AG04450 (cell line): Measurements from ENCODE around the gene CACNA1D. TPM values are rescaled to one million over a fixed set of nuclear protein-coding genes. Genes with fewer than 3 reads are reported as not detected.

ENCODE experiments used
- CTCF ChIA-PET: fragments of 300-600, 350-600 bp; formaldehyde crosslinking; extraction: SDS; loops from one replicate; lab custom pipeline; 2022; ENCODE audit warnings: antibody characterized with exemption, inconsistent platforms; lab: Charles Lee
- POLR2A ChIA-PET: fragments of 350-600 bp; formaldehyde crosslinking; extraction: SDS; loops from one replicate; lab custom pipeline; 2021; ENCODE audit warnings: antibody characterized with exemption, inconsistent platforms; lab: Yijun Ruan, JAX
- DNase-seq: peaks from one replicate; pipeline ENCODE4 v3.0.0-alpha.2; 2011; ENCODE audit warnings: low read depth, low spot score
- H3K27ac ChIP-seq: one replicate; pipeline ENCODE4 v1.5.1; 2012; ENCODE audit warnings: low read depth, low read length, control low read depth
- H3K27me3 ChIP-seq: one replicate; pipeline ENCODE4 v1.6.0; 2012; ENCODE audit warnings: low read length; ENCODE audit not compliant: control insufficient read depth, insufficient read depth
- H3K4me3 ChIP-seq: 2 replicates; pipeline ENCODE4 v1.5.1; 2011; ENCODE audit warnings: mild to moderate bottlenecking, low read depth, low read length, control low read depth
- H3K9me3 ChIP-seq: 2 replicates; pipeline ENCODE4 v1.5.1; 2012; ENCODE audit warnings: low read length; ENCODE audit not compliant: control insufficient read depth, insufficient read depth
- CTCF ChIP-seq: IDR thresholded peaks from 2 replicates; pipeline ENCODE4 v1.5.1; 2011; ENCODE audit warnings: low read depth, low read length, control low read depth, inconsistent platforms
- polyA plus RNA-seq: library from polyadenylated mRNA; depleted of rRNA; stranded (reverse); fragments of >200 nt; gene quantifications from 2 replicates; pipeline ENCODE4 v1.2.3, GENCODE V29; 2011

CACNA1D gene
- polyA plus RNA-seq, 1 experiment = 0.07 TPM

GRCh38 chr3:53594276-53594675, 99.9 kb downstream of the CACNA1D start:
- no peak for DNase-seq
- H3K4me3 ChIP-seq = no peak overlapping the region
- POLR2A ChIA-PET = no interaction called here

GRCh38 chr3:53595660-53596059, 101.2 kb downstream of the CACNA1D start:
- H3K9me3 ChIP-seq = no peaks in the 10 kb centered on the region
- no peak overlapping the region for H3K27ac ChIP-seq
- POLR2A ChIA-PET = no interaction called here
- H3K4me3 ChIP-seq = no peak overlapping the region
- no peaks in the 10 kb centered on the region for H3K27me3 ChIP-seq
- no peak for TF ChIP-seq CTCF
- DNase-seq = no peak
- CTCF ChIA-PET = no interaction called here

More at GRCh38 chr3:53594276-53594675, 99.9 kb downstream of the CACNA1D start:
- Histone ChIP-seq H3K9me3 (no peaks in the 10 kb centered on the region), H3K27ac (no peak overlapping the region), H3K27me3 (no peaks in the 10 kb centered on the region)
- CTCF ChIA-PET = no interaction called here
- TF ChIP-seq CTCF = no peak

- H3K9me3 ChIP-seq = no peaks in the 10 kb centered on the region
- no peaks in the 10 kb centered on the region for H3K27me3 ChIP-seq
- ChIA-PET POLR2A (no interaction called here), CTCF (no interaction called here)
- no peak for DNase-seq
- no peak overlapping the region for H3K4me3 ChIP-seq
- no peak for TF ChIP-seq CTCF
- no peak overlapping the region for H3K27ac ChIP-seq
Observed at GRCh38 chr3:53597136-53597915, 102.9 kb downstream of the CACNA1D start.

GRCh38 chr3:53599771-53600170, 105.4 kb downstream of the CACNA1D start:
- Histone ChIP-seq H3K27ac (no peak overlapping the region), H3K4me3 (no peak overlapping the region), H3K9me3 (no peaks in the 10 kb centered on the region), H3K27me3 (no peaks in the 10 kb centered on the region)
- ChIA-PET CTCF (no interaction called here), POLR2A (no interaction called here)
- DNase-seq = no peak
- TF ChIP-seq CTCF = no peak

GRCh38 chr3:53602866-53603265, 108.5 kb downstream of the CACNA1D start:
- POLR2A ChIA-PET = no interaction called here
- no peaks in the 10 kb centered on the region for H3K9me3 ChIP-seq
- CTCF ChIA-PET = no interaction called here
- H3K27me3 ChIP-seq = no peaks in the 10 kb centered on the region
- no peak for TF ChIP-seq CTCF
- H3K4me3 ChIP-seq = no peak overlapping the region
- no peak for DNase-seq
- H3K27ac ChIP-seq = no peak overlapping the region
